Activated T-cell treated with anti-CD3 and anti-CD28 coated beads, Interleukin-2, amount 50 U/mL, for 72 hours (primary cell): ENCODE results near the gene NUP214. TPM values are rescaled to one million over a fixed set of nuclear protein-coding genes. Genes with fewer than 3 reads are reported as not detected.

Experiments
- ATAC-seq, 2 donors: fragments of 150-1000 bp; cut with Tn5 transposase; replicated peaks in 1 of 2; 2 replicates each; pipeline ENCODE4 v1.10.0; 2021; ENCODE audit warnings: moderate library complexity in 2 of 2, mild to moderate bottlenecking in 1 of 2
- DNase-seq, 2 donors: peaks; one replicate each; pipeline ENCODE4 v3.0.0; 2021 to 2022; ENCODE audit warnings: mixed read lengths in 1 of 2
- H3K27ac Mint-ChIP-seq: one replicate; pipeline ENCODE4 v1.8.0; 2022; ENCODE audit warnings: mild to moderate bottlenecking, moderate library complexity, mixed read lengths
- H3K27me3 Mint-ChIP-seq: one replicate; pipeline ENCODE4 v1.8.0; 2022; ENCODE audit warnings: low read depth, mixed read lengths
- H3K36me3 Mint-ChIP-seq, 2 donors: one replicate each; pipeline ENCODE4 v1.8.0; 2022; ENCODE audit warnings: mixed read lengths in 2 of 2, mild to moderate bottlenecking in 1 of 2; ENCODE audit not compliant: insufficient read depth in 2 of 2
- H3K4me1 Mint-ChIP-seq: one replicate; pipeline ENCODE4 v1.8.0; 2022; ENCODE audit warnings: low read depth, mixed read lengths
- H3K4me3 Mint-ChIP-seq, 2 donors: one replicate each; pipeline ENCODE4 v1.8.0; 2022; ENCODE audit warnings: mild to moderate bottlenecking in 2 of 2, mixed read lengths in 2 of 2, moderate library complexity in 2 of 2
- H3K9me3 Mint-ChIP-seq, 2 donors: one replicate each; pipeline ENCODE4 v1.8.0; 2022; ENCODE audit warnings: mixed read lengths in 2 of 2
- total RNA-seq, 2 donors: library from RNA; stranded (reverse); gene quantifications; one replicate each; pipeline ENCODE4 v1.2.3, GENCODE V29; 2022

The NUP214 gene
- total RNA-seq, 2 donors from 2014 or later = 67.6 to 78.5 TPM

DNA sequence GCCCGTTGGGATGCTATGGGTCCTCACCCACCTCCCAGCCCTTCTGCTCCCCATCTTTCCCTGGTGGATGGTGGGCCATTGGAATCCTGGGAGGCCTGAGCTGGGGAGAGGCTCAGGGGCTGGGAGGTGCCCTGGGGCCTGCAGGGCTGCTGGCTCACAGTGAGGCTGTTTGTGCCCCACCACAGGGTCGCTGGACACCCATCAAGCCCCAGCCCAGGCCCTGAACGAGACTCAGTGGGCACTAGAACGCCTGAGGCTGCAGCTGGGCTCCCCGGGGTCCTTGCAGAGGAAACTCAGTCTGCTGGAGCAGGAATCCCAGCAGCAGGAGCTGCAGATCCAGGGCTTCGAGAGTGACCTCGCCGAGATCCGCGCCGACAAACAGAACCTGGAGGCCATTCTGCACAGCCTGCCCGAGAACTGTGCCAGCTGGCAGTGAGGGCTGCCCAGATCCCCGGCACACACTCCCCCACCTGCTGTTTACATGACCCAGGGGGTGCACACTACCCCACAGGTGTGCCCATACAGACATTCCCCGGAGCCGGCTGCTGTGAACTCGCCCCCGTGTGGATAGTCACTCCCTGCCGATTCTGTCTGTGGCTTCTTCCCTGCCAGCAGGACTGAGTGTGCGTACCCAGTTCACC is 33.9 kb upstream of the NUP214 start:
- H3K9me3 Mint-ChIP-seq = no peaks in the 10 kb centered on the region
- no peak overlapping the region for H3K27ac Mint-ChIP-seq
- ATAC-seq (no peak), DNase-seq (no peak)
- no peak overlapping the region for H3K4me3 Mint-ChIP-seq
- no peaks in the 10 kb centered on the region for H3K36me3 Mint-ChIP-seq
- peaks cover 24% of the 10 kb centered on the region for H3K27me3 Mint-ChIP-seq
- H3K4me1 Mint-ChIP-seq = peaks cover 5% of the 10 kb centered on the region

DNA sequence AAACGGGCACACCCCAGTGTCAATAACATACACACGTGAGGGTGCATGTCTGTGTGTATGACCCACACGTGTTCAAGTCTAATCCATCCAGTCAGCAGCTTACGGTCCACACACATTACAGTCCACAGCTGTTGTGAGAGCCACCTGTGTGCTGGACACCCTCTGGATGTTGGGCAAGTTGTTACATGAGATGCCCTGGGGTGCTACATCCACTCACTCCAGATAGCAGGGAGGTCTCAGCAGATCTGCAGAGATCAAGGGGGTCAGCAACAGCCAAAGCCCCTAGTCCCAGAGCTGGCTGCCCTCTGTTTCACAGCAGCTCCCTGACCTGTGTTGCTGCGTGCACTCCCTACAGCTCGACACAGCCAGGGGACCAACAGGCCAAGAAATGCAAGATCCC is 33.4 kb upstream of the NUP214 start:
- Mint-ChIP-seq H3K4me1 (peaks cover 6% of the 10 kb centered on the region), H3K36me3 (no peaks in the 10 kb centered on the region), H3K4me3 (no peak overlapping the region), H3K27me3 (peaks cover 26% of the 10 kb centered on the region), H3K27ac (no peak overlapping the region), H3K9me3 (no peaks in the 10 kb centered on the region)
- ATAC-seq (no peak), DNase-seq (no peak)

DNA sequence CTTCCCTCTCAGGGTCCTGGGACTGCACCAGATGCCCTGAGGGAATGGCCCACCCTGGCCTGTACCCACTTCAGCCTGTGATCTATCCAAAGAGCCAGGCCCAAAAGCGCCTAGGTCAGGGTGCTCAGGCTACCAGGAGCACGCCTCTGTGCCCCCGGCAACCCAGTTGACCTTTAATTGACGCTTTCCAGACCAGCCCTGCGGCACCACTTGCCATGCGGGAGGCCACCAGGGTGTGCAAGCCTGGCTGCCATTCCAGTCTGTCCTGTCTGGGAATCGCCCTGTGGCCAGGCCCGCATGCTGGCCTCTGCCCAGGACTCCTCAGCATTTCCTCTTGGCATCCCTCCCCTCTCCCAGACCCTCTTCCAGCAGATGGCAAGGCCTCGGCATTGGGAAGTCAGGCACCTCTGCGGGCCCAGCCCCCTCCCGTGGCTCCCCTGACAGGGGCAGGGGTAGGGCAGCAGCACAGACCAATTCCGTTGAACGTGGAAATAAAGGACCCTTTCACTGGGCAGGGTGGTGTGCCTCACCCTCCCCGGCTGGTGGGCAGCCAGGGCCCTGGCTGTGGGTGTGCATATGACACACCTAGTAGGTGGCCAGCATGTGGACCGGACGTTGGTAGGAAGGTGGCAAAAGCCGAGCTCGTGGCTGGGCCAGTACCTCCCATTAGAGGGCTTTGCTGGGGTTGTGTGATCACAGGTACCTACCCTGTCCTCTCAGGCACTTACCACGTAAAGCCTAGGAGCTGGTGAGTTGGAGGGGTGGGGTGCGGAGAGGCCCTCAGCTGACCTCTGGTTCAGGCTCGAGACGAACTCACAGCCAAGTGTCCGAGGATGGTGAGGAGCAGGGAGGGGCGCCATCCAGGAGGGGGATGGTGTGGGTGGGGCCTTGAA is 32.6 kb upstream of the NUP214 start:
- no peak overlapping the region for H3K4me3 Mint-ChIP-seq
- DNase-seq (no peak), ATAC-seq (no peak)
- no peaks in the 10 kb centered on the region for H3K36me3 Mint-ChIP-seq
- no peak overlapping the region for H3K27ac Mint-ChIP-seq
- H3K27me3 Mint-ChIP-seq = peaks cover 32% of the 10 kb centered on the region
- peaks cover 11% of the 10 kb centered on the region for H3K4me1 Mint-ChIP-seq
- no peaks in the 10 kb centered on the region for H3K9me3 Mint-ChIP-seq

DNA sequence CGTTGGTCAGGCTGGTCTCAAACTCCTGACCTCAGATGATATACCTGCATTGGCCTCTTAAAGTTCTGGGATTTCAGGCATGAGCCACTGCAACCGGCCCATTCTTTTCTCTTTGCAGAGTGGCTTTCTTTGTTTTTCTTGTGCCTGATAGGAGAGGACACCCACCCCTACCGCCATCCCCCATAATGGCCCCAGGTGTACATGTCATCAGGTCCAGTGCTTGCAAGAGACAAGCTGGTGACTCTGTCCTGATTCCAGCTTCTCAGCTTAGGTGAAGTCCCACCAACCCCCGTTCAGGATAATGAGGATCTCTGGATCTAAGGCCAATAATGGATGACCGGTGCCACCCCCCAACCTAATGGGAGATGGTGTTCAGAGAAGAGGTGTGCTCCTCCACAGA is 31.4 kb upstream of the NUP214 start:
- no peak for ATAC-seq
- no peak overlapping the region for H3K4me3 Mint-ChIP-seq
- H3K36me3 Mint-ChIP-seq = no peaks in the 10 kb centered on the region
- peaks cover 11% of the 10 kb centered on the region for H3K4me1 Mint-ChIP-seq
- H3K9me3 Mint-ChIP-seq = no peaks in the 10 kb centered on the region
- H3K27ac Mint-ChIP-seq = no peak overlapping the region
- H3K27me3 Mint-ChIP-seq = peaks cover 32% of the 10 kb centered on the region
- DNase-seq = no peak

DNA sequence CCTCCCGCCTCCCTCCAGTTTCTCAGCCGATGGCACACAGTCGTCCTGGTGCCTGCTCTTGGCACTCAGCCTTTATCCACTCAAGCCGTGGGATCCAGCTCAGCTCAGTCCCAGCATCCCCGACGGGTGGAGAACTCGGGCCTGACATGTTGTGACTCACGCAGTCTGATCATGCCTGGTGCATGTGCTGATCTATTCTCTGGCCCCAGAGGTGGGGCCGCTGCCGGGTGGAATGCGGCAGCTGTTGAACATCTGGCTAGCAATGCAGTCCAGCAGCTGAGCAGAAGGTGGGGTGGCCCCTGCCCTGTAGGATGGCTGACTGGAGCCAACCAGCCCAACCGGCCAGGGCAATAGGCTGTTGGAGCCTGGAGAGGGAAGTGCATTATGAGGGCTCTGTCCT is 30.8 kb upstream of the NUP214 start:
- H3K27me3 Mint-ChIP-seq = peaks cover 32% of the 10 kb centered on the region
- H3K27ac Mint-ChIP-seq = no peak overlapping the region
- no peaks in the 10 kb centered on the region for H3K9me3 Mint-ChIP-seq
- ATAC-seq = no peak
- H3K36me3 Mint-ChIP-seq = no peaks in the 10 kb centered on the region
- H3K4me1 Mint-ChIP-seq = peaks cover 11% of the 10 kb centered on the region
- no peak for DNase-seq
- H3K4me3 Mint-ChIP-seq = no peak overlapping the region

DNA sequence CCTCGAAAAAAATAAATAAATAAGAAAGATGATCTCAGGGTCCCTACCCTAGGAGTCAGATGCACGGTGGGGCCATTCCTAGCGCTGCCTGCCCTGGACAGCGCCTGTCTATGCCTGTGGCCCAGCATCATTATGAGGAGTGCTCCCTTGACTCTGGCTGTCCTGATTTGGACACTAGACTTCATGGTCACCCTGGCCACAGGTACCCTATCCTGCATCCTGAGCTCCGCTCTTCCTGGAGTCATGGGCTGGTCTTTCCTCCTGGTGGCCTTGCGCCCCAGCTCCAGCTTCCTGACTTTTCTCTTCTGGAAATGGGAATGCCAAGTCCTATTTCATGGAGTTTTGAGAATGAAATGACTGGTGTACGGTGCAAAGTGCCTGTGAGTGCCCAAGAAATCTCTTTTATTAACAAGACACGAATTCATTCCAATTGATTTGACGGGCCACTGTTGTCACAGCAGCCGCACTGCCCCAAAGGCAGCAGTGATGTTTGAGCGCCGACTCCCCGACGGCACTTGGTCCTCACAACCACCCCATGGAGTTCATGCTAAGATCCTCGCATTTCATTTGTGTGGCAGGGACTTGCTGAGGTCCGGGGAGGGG is 29.6 kb upstream of the NUP214 start:
- H3K27me3 Mint-ChIP-seq = peaks cover 32% of the 10 kb centered on the region
- DNase-seq (no peak), ATAC-seq (no peak)
- no peak overlapping the region for H3K27ac Mint-ChIP-seq
- peak overlapping the region; percentile 68 to 70 for H3K4me3 Mint-ChIP-seq
- H3K36me3 Mint-ChIP-seq = no peaks in the 10 kb centered on the region
- H3K9me3 Mint-ChIP-seq = no peaks in the 10 kb centered on the region
- H3K4me1 Mint-ChIP-seq = peaks cover 11% of the 10 kb centered on the region

DNA sequence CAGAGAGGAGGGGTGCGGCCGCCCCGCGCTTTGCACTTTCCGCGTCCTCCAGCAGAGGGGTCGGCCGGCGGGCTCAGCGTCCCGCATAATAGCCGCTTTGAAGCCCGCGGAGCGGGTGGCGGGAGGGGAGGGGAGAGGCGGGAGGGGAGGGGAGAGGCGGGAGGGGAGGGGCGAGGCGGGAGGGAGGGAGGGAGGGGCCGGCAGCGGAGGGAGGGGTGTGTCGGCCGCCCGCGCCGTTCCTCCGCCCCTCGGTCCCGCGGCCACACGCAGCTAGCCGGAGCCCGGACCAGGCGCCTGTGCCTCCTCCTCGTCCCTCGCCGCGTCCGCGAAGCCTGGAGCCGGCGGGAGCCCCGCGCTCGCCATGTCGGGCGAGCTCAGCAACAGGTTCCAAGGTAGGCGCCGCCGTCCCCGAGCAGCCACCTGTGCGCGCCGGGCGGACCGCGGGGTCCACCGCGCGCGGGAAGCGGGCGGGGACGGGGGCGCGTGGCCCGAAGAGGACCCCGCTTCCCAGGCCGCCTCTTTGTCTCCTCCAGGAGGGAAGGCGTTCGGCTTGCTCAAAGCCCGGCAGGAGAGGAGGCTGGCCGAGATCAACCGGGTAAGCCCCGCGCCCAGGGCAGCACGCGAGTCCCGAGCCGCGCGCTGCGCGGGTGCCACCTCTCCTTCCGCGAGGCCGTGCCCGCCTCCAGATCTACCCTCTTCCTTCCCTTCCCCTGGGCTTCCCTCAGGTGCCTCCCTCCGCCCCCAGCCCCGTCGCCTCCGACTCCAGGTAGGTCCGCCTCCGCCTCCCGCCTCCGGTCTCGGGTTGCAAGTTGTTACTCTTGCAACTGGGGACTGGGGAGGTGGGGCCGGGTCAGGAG is 28.9 kb upstream of the NUP214 start, which contains the start of gene AIF1L:
AIF1L (plus strand) TSS at position 263 of the 857 bp plus-strand sequence; CDS start at position 362, 99 bp downstream.
- Mint-ChIP-seq H3K9me3 (no peaks in the 10 kb centered on the region), H3K27me3 (peaks cover 32% of the 10 kb centered on the region), H3K36me3 (no peaks in the 10 kb centered on the region), H3K4me3 (peak within 1 kb of the TSS; percentile 68 to 70), H3K4me1 (peaks cover 11% of the 10 kb centered on the region), H3K27ac (no peak within 1 kb of the TSS)
- peak; percentile 29 to 46 for DNase-seq
- ATAC-seq = peak; percentile 61 to 64

DNA sequence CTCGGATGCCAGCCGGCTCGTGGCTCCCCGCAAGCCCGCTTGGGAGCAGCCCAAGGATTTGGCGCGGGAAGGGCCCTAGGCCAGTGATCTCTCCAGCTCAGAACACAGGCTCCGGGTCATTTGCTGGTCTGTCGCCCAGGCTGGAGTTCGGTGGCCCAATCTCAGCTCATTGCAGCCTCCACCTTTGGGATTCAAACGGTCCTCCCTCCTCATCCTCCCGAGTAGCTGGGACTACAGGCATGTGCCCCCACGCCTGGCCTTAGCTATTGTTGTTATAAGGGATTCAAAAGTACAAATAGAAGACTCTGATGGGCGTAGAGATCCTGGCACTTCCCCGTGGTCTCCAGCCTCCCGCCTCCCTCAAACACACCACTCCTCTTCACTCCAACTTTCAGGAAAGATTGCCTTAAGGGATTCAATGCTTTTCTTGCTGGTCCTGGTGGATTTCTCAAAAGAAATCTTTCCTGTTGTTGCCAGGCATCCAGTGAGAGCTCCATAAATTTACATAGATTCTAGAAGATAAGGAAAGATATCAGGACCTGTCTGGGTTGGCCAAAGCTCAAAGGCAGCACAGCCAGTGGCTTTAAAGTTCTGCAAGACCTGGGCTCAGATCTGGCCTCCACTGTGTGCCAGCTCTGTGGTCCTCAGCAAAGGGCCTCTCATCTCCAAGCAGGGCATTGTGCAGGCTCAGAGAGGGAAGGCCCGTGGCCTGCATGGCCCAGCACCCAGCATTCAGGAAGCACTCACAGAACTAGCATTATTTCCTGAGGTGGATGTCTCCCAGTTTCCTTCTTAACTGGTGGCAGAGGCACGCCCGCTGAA is 28.0 kb upstream of the NUP214 start:
- DNase-seq = no peak
- no peak for ATAC-seq
- Mint-ChIP-seq H3K4me3 (peak overlapping the region; percentile 61 to 64), H3K27me3 (peaks cover 32% of the 10 kb centered on the region), H3K36me3 (no peaks in the 10 kb centered on the region), H3K9me3 (no peaks in the 10 kb centered on the region), H3K4me1 (peaks cover 11% of the 10 kb centered on the region), H3K27ac (no peak overlapping the region)

DNA sequence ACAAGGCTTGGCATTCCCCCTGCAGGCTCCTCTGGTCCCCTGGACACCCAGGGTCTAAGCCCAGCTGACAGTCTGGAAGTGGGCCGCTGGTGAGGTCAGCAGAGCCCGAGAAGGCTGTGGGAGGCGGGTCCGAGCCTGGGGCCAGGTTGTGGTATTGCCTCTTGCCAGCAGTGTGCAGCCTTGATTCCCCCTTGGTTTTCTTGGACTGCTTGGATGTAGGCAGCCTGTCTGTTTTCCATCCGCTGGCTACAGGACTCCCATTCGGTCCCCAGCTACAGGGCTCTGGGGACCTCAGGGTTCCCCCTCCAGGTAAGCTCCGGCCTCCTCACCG is 27.5 kb upstream of the NUP214 start:
- Mint-ChIP-seq H3K27me3 (peaks cover 32% of the 10 kb centered on the region), H3K4me3 (no peak overlapping the region), H3K27ac (no peak overlapping the region), H3K36me3 (no peaks in the 10 kb centered on the region), H3K9me3 (no peaks in the 10 kb centered on the region), H3K4me1 (peaks cover 11% of the 10 kb centered on the region)
- DNase-seq (no peak), ATAC-seq (no peak)

DNA sequence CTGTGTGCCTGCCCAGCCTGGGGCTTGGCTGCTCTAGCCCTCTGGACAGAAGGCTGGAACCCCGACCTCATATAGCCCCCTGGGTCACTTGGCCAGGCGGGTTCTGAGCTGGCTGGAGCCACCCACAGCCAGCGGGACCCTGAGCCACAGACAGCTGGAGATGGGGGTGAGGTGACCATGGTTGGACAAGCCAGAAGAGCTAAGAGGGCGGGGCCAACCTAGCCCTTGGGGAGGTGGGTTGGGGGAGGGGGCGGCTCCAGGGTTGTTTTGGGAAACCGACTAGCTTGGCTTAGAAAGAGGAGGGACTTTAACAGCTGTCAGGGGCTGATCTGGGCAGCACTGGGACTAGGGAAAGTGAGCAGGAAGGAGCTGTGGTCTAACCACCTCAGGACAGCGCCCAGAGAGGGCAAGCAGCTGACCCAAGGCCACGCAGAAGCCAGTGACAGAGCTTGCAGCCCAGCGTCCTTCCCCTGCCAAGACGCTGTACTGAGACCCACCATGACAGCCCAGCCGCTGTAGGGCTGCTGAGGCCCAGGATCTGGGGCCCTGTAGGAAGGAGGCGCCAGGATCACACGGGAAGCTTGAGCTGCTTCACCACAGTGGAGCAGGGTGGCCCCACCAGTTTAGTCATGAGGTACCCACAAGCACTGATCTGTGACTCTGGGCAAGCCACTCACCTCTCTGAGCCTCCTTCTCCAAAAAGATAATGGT is 26.8 kb upstream of the NUP214 start:
- Mint-ChIP-seq H3K4me3 (no peak overlapping the region), H3K36me3 (no peaks in the 10 kb centered on the region), H3K27ac (no peak overlapping the region), H3K27me3 (peaks cover 32% of the 10 kb centered on the region), H3K9me3 (no peaks in the 10 kb centered on the region), H3K4me1 (peaks cover 11% of the 10 kb centered on the region)
- ATAC-seq (no peak), DNase-seq (no peak)

DNA sequence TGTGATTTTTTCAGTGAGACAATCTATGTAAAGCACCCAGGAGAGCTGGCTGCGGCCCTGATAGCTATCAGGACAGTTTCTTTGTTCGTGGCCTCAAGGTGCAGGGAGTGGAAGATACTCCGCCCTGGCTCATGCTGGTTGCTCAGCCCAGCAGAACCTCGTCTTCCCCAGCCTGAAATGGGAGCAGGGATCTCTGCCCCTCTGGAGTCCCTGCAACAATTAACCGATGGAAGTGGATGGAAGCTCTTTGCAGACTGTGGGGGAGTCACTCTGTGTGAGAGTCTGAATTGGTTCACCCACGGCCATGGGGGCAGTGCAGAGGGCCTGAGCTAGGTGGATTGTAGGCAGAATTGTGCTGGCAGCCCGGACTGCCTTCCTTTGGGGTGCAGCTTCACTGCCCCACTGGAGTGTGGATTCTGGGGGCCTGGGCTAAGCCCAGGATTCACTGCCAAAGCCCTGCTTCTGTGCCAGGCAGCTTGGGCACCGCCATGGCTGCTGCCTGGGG is 26.2 kb upstream of the NUP214 start:
- Mint-ChIP-seq H3K4me3 (no peak overlapping the region), H3K36me3 (no peaks in the 10 kb centered on the region)
- ATAC-seq = no peak

More for the DNA sequence above, 26.2 kb upstream of the NUP214 start:
- no peak overlapping the region for H3K27ac Mint-ChIP-seq
- no peaks in the 10 kb centered on the region for H3K9me3 Mint-ChIP-seq
- peaks cover 11% of the 10 kb centered on the region for H3K4me1 Mint-ChIP-seq
- peaks cover 28% of the 10 kb centered on the region for H3K27me3 Mint-ChIP-seq
- no peak for DNase-seq
